H9 (cell line): Measurements from ENCODE around the gene IFI44. TPM values are rescaled to one million over a fixed set of nuclear protein-coding genes. Genes with fewer than 3 reads are reported as not detected.

Experiments used
- DNase-seq: peaks from one replicate; pipeline ENCODE4 v3.0.0-alpha.2; 2017
- H2AFZ ChIP-seq: one replicate; pipeline ENCODE4 v1.6.1; 2013; ENCODE audit warnings: mild to moderate bottlenecking, low read length, control low read depth, moderate library complexity
- H2AK5ac ChIP-seq: 2 replicates; pipeline ENCODE4 v1.6.1; 2013; ENCODE audit warnings: low read length, control low read depth, mixed read lengths; ENCODE audit not compliant: insufficient read length
- H2BK120ac ChIP-seq: one replicate; pipeline ENCODE4 v1.6.1; 2013; ENCODE audit warnings: low read depth, mild to moderate bottlenecking, low read length, control low read depth, inconsistent platforms; ENCODE audit not compliant: poor library complexity, severe bottlenecking
- H2BK12ac ChIP-seq: 2 replicates; pipeline ENCODE4 v1.6.1; 2013; ENCODE audit warnings: low read length, control low read depth, mixed read lengths, low read depth; ENCODE audit not compliant: insufficient read length
- H2BK15ac ChIP-seq: 2 replicates; pipeline ENCODE4 v1.6.1; 2013; ENCODE audit warnings: low read depth, low read length, control low read depth
- H2BK20ac ChIP-seq: one replicate; pipeline ENCODE4 v1.6.1; 2013; ENCODE audit warnings: low read depth, mild to moderate bottlenecking, low read length, control low read depth, inconsistent platforms; ENCODE audit not compliant: poor library complexity, severe bottlenecking
- H2BK5ac ChIP-seq: 2 replicates; pipeline ENCODE4 v1.6.1; 2013; ENCODE audit warnings: low read length, control low read depth, mixed read lengths; ENCODE audit not compliant: insufficient read length
- H3K14ac ChIP-seq: 2 replicates; pipeline ENCODE4 v1.6.1; 2013; ENCODE audit warnings: low read length, control low read depth; ENCODE audit not compliant: insufficient read depth
- H3K18ac ChIP-seq: 2 replicates; pipeline ENCODE4 v1.6.1; 2013; ENCODE audit warnings: low read depth, mild to moderate bottlenecking, mixed read lengths, low read length, control low read depth; ENCODE audit not compliant: insufficient read length
- H3K23ac ChIP-seq: 2 replicates; pipeline ENCODE4 v1.6.1; 2013; ENCODE audit warnings: low read length, control low read depth, mixed read lengths, low read depth; ENCODE audit not compliant: insufficient read length
- H3K23me2 ChIP-seq: 2 replicates; pipeline ENCODE4 v1.6.1; 2013; ENCODE audit warnings: low read depth, mild to moderate bottlenecking, mixed read lengths, low read length, control low read depth; ENCODE audit not compliant: insufficient read length, poor library complexity, severe bottlenecking
- H3K27ac ChIP-seq: 2 replicates; pipeline ENCODE4 v1.5.1; 2013; ENCODE audit warnings: low read length, control low read depth, mixed read lengths, low read depth; ENCODE audit not compliant: insufficient read length
- H3K27me3 ChIP-seq: 2 replicates; pipeline ENCODE4 v1.6.1; 2013; ENCODE audit warnings: low read length, control low read depth, inconsistent platforms; ENCODE audit not compliant: insufficient read depth
- H3K4ac ChIP-seq: 2 replicates; pipeline ENCODE4 v1.6.1; 2013; ENCODE audit warnings: low read depth, mild to moderate bottlenecking, control low read depth, inconsistent platforms, low read length, moderate library complexity
- H3K4me1 ChIP-seq: 2 replicates; pipeline ENCODE4 v1.6.1; 2013; ENCODE audit warnings: low read length, control low read depth, inconsistent platforms; ENCODE audit not compliant: insufficient read depth
- H3K4me2 ChIP-seq: 2 replicates; pipeline ENCODE4 v1.6.1; 2013; ENCODE audit warnings: low read length, control low read depth, mixed read lengths; ENCODE audit not compliant: insufficient read length, insufficient read depth
- H3K56ac ChIP-seq: 2 replicates; pipeline ENCODE4 v1.6.1; 2013; ENCODE audit warnings: low read depth, mild to moderate bottlenecking, mixed read lengths, low read length, control low read depth; ENCODE audit not compliant: insufficient read length
- H3K79me1 ChIP-seq: 2 replicates; pipeline ENCODE4 v1.6.1; 2013; ENCODE audit warnings: low read depth, mild to moderate bottlenecking, moderate library complexity, low read length, control low read depth, inconsistent platforms; ENCODE audit not compliant: insufficient read depth, poor library complexity, severe bottlenecking
- H3K79me2 ChIP-seq: 2 replicates; pipeline ENCODE4 v1.6.1; 2013; ENCODE audit warnings: low read length, control low read depth, inconsistent platforms; ENCODE audit not compliant: insufficient read depth
- H3K9ac ChIP-seq: 2 replicates; pipeline ENCODE4 v1.6.1; 2013; ENCODE audit warnings: low read length, control low read depth, mixed read lengths; ENCODE audit not compliant: insufficient read length; ENCODE audit errors: extremely low read depth
- H3K9me3 ChIP-seq: one replicate; pipeline ENCODE4 v1.6.1; 2013; ENCODE audit warnings: low read depth, low read length, inconsistent platforms; ENCODE audit not compliant: control insufficient read depth
- H3T11ph ChIP-seq: one replicate; pipeline ENCODE4 v1.6.1; 2013; ENCODE audit warnings: mild to moderate bottlenecking, low read length, control low read depth, inconsistent platforms
- H4K20me1 ChIP-seq: one replicate; pipeline ENCODE4 v1.6.1; 2013; ENCODE audit not compliant: control insufficient read depth, insufficient read length, insufficient read depth
- H4K5ac ChIP-seq: 2 replicates; pipeline ENCODE4 v1.6.1; 2013; ENCODE audit warnings: low read depth, mild to moderate bottlenecking, mixed read lengths, low read length, control low read depth; ENCODE audit not compliant: insufficient read length
- H4K8ac ChIP-seq: replicated peaks from 2 replicates; pipeline ENCODE4 v1.6.1; 2013; ENCODE audit warnings: low read length, control low read depth, mixed read lengths, low read depth; ENCODE audit not compliant: insufficient read length
- H4K91ac ChIP-seq: 2 replicates; pipeline ENCODE4 v1.6.1; 2013; ENCODE audit warnings: low read depth, mild to moderate bottlenecking, moderate library complexity, mixed read lengths, low read length, control low read depth; ENCODE audit not compliant: insufficient read length
- H3K27ac Mint-ChIP-seq, 3 experiments: 2 replicates in 2 of 3; 3 replicates in 1 of 3; pipeline ENCODE4 v1.8.0; 2020 to 2021; ENCODE audit warnings: mixed read lengths in 3 of 3, mild to moderate bottlenecking in 1 of 3, moderate library complexity in 1 of 3
- H3K27me3 Mint-ChIP-seq: 2 replicates; pipeline ENCODE4 v1.8.0; 2021; ENCODE audit warnings: low read depth, mild to moderate bottlenecking, moderate library complexity, mixed read lengths
- H3K36me3 Mint-ChIP-seq, 3 experiments: 2 replicates in 2 of 3; 3 replicates in 1 of 3; pipeline ENCODE4 v1.8.0; 2020 to 2021; ENCODE audit warnings: low read depth in 3 of 3, mixed read lengths in 3 of 3; ENCODE audit not compliant: insufficient read depth in 1 of 3
- H3K4me1 Mint-ChIP-seq, 2 experiments: 2 replicates each; pipeline ENCODE4 v1.8.0; 2020; ENCODE audit warnings: mixed read lengths in 2 of 2
- H3K4me3 Mint-ChIP-seq, 2 experiments: 2 replicates in 1 of 2; 3 replicates in 1 of 2; pipeline ENCODE4 v1.8.0; 2020 to 2021; ENCODE audit warnings: mild to moderate bottlenecking in 2 of 2, mixed read lengths in 2 of 2, moderate library complexity in 1 of 2
- H3K9me3 Mint-ChIP-seq, 2 experiments: 2 replicates in 1 of 2; 3 replicates in 1 of 2; pipeline ENCODE4 v1.8.0; 2020; ENCODE audit warnings: mild to moderate bottlenecking in 2 of 2, mixed read lengths in 2 of 2, moderate library complexity in 1 of 2
- CTCF ChIP-seq: fragments of 200-600 bp; sonication (generic); conservative IDR thresholded peaks from 3 replicates; pipeline ENCODE4 v1.8.0; 2021; ENCODE audit warnings: antibody characterized with exemption, mild to moderate bottlenecking
- WGBS: extraction: QIAGEN DNeasy Blood & Tissue Kit; methylation state at CpG from one replicate; pipeline ENCODE4 v1.1.7; 2013; ENCODE audit warnings: missing lambda C conversion rate, low lambda C conversion rate, mixed read lengths; ENCODE audit not compliant: insufficient read length; ENCODE audit errors: extremely low coverage; 5-methylcytosine and 5-hydroxymethylcytosine counted together
- total RNA-seq: library from RNA; stranded (reverse); gene quantifications from 2 replicates; pipeline ENCODE4 v1.2.1, GENCODE V29; 2021

Gene IFI44
- total RNA-seq, 1 experiment from 2014 or later, result not detected

GRCh38 chr1:78622548-78622947 lies 27.1 kb upstream of the IFI44 start:
- Histone ChIP-seq H2BK15ac (no peak overlapping the region), H2BK12ac (no peak overlapping the region), H3K56ac (no peak overlapping the region), H3T11ph (no peak overlapping the region), H3K27ac (no peak overlapping the region), H3K4me1 (no peaks in the 10 kb centered on the region), H3K4ac (no peak overlapping the region), H3K23me2 (no peaks in the 10 kb centered on the region), H3K23ac (no peak overlapping the region), H2BK5ac (no peak overlapping the region), H3K18ac (no peak overlapping the region), H3K27me3 (no peaks in the 10 kb centered on the region), H3K14ac (no peak overlapping the region), H2BK20ac (no peak overlapping the region), H4K91ac (no peak overlapping the region), H3K9ac (no peak overlapping the region), H3K4me2 (no peak overlapping the region), H3K9me3 (no peaks in the 10 kb centered on the region), H2BK120ac (no peak overlapping the region), H2AFZ (no peak overlapping the region), H4K20me1 (no peaks in the 10 kb centered on the region), H3K79me2 (no peaks in the 10 kb centered on the region), H3K79me1 (no peaks in the 10 kb centered on the region), H4K5ac (no peak overlapping the region), H4K8ac (no peak overlapping the region), H2AK5ac (no peak overlapping the region)
- Mint-ChIP-seq H3K9me3 (no peaks in the 10 kb centered on the region), H3K4me1 (peaks cover 0 to 6% of the 10 kb centered on the region in 2 experiments; a peak in 2 of 4 replicates), H3K27ac (no peak overlapping the region), H3K36me3 (no peaks in the 10 kb centered on the region), H3K27me3 (peaks cover 14% of the 10 kb centered on the region; the same call in 1 of the 2 replicates), H3K4me3 (no peak overlapping the region)
- DNase-seq, result no peak
- no peak for TF ChIP-seq CTCF
- WGBS, result no CpG with 5 or more reads among the region's 4 CpGs
